HepG2 (cell line): Measurements from ENCODE around the gene HSD17B8. TPM values are rescaled to one million over a fixed set of nuclear protein-coding genes. Genes with fewer than 3 reads are reported as not detected.

Experiments used
- HOXA5 ChIP-seq: sonication (generic); formaldehyde crosslinking; IDR thresholded peaks from 2 replicates; pipeline ENCODE4 v1.4.0; 2020; ENCODE audit warnings: missing genetic modification reagents
- IKZF4 ChIP-seq: sonication (generic); formaldehyde crosslinking; IDR thresholded peaks from 2 replicates; pipeline ENCODE4 v1.5.1; 2020; ENCODE audit warnings: borderline replicate concordance, mild to moderate bottlenecking, low read depth, missing genetic modification reagents; ENCODE audit errors: not compliant biosample characterization
- MTA1 ChIP-seq: sonication (generic); formaldehyde crosslinking; IDR thresholded peaks from 2 replicates; pipeline ENCODE4 v1.4.0; 2020; ENCODE audit warnings: missing genetic modification reagents, mild to moderate bottlenecking, borderline replicate concordance
- PCBP1 ChIP-seq: fragments of 200-400 bp; formaldehyde crosslinking; IDR thresholded peaks from 2 replicates; pipeline ENCODE4 v1.6.1; 2017; ENCODE audit warnings: mild to moderate bottlenecking, low read depth, low read length, borderline replicate concordance
- PHB2 ChIP-seq: fragments of 450-650 bp; IDR thresholded peaks from 2 replicates; pipeline ENCODE4 v1.6.1; 2018; ENCODE audit not compliant: partially characterized antibody
- RBFOX2 ChIP-seq: fragments of 200-400 bp; formaldehyde crosslinking; IDR thresholded peaks from 2 replicates; pipeline ENCODE4 v1.6.1; 2017; ENCODE audit warnings: low read depth, mild to moderate bottlenecking, low read length
- SRF ChIP-seq: IDR thresholded peaks from 2 replicates; pipeline ENCODE4 v1.6.1; 2011; ENCODE audit warnings: mild to moderate bottlenecking, low read depth, low read length, moderate library complexity
- SYNCRIP ChIP-seq: fragments of 200-400 bp; formaldehyde crosslinking; IDR thresholded peaks from 2 replicates; pipeline ENCODE4 v1.6.1; 2018; ENCODE audit warnings: mild to moderate bottlenecking, low read depth, low read length; ENCODE audit not compliant: insufficient read depth
- U2AF2 ChIP-seq: fragments of 200-400 bp; formaldehyde crosslinking; IDR thresholded peaks from 2 replicates; pipeline ENCODE4 v1.6.1; 2017; ENCODE audit warnings: low read depth, mild to moderate bottlenecking, low read length
- ZBTB7A ChIP-seq: sonication (generic); formaldehyde crosslinking; IDR thresholded peaks from 2 replicates; pipeline ENCODE4 v1.8.0; 2022; ENCODE audit warnings: mild to moderate bottlenecking, missing genetic modification reagents
- ZC3H4 ChIP-seq: sonication (generic); formaldehyde crosslinking; IDR thresholded peaks from 2 replicates; pipeline ENCODE4 v1.4.0; 2020; ENCODE audit warnings: missing genetic modification reagents, borderline replicate concordance
- ZFP37 ChIP-seq: sonication (generic); formaldehyde crosslinking; IDR thresholded peaks from 2 replicates; pipeline ENCODE4 v1.4.0; 2020; ENCODE audit warnings: missing genetic modification reagents, borderline replicate concordance
- ZFP82 ChIP-seq: sonication (generic); formaldehyde crosslinking; IDR thresholded peaks from 2 replicates; pipeline ENCODE4 v1.5.1; 2020; ENCODE audit warnings: mild to moderate bottlenecking, missing genetic modification reagents, borderline replicate concordance
- ZNF230 ChIP-seq: sonication (generic); formaldehyde crosslinking; IDR thresholded peaks from 2 replicates; pipeline ENCODE4 v1.4.0; 2020; ENCODE audit warnings: mild to moderate bottlenecking, missing genetic modification reagents
- ZNF253 ChIP-seq: sonication (generic); formaldehyde crosslinking; IDR thresholded peaks from 2 replicates; pipeline ENCODE4 v1.8.0; 2022; ENCODE audit warnings: mild to moderate bottlenecking, missing genetic modification reagents, borderline replicate concordance
- ZNF335 ChIP-seq: sonication (generic); formaldehyde crosslinking; IDR thresholded peaks from 2 replicates; pipeline ENCODE4 v1.4.0; 2020; ENCODE audit warnings: missing genetic modification reagents
- ZNF629 ChIP-seq: sonication (generic); formaldehyde crosslinking; conservative IDR thresholded peaks from 2 replicates; pipeline ENCODE4 v1.5.0; 2020; ENCODE audit warnings: missing genetic modification reagents
- ZNF672 ChIP-seq: sonication (generic); formaldehyde crosslinking; IDR thresholded peaks from 2 replicates; pipeline ENCODE4 v1.8.1; 2022; ENCODE audit warnings: missing genetic modification reagents
- ZNF768 ChIP-seq: sonication (generic); formaldehyde crosslinking; IDR thresholded peaks from 2 replicates; pipeline ENCODE4 v1.4.0; 2020; ENCODE audit warnings: missing genetic modification reagents
- polyA plus RNA-seq, 8 experiments: library from polyadenylated mRNA; depleted of rRNA in 3 of 8; stranded (reverse) in 7 of 8; unstranded in 1 of 8; fragments of >200 nt; fragmentation: Illumina TruSeq in 4 of 8; extraction: Trizol in 4 of 8; gene quantifications; 2 replicates each; pipeline versions ENCODE4 v1.2.1 to v1.2.3, GENCODE V29; 2011 to 2016; ENCODE audit warnings: low read depth in 4 of 8, missing spikeins in 1 of 8, mixed read lengths in 1 of 8; ENCODE audit not compliant: insufficient read depth in 1 of 8
- total RNA-seq, 5 experiments: library from RNA; depleted of rRNA; stranded (reverse); fragments of >200 nt; fragmentation: Illumina TruSeq; extraction: Trizol; gene quantifications; 2 replicates each; pipeline ENCODE4 v1.2.3, GENCODE V29; 2016; ENCODE audit warnings: low read depth in 1 of 5
- TF ChIP-seq, protein P1 (sequence below), 2 experiments: sonication (generic) in 1 of 2; formaldehyde crosslinking in 1 of 2; IDR thresholded peaks; 2 replicates each; pipeline versions ENCODE4 v1.4.0 to v1.6.1; 2016 to 2020; ENCODE audit warnings: borderline replicate concordance in 1 of 2, low read depth in 1 of 2, mild to moderate bottlenecking in 1 of 2, missing genetic modification reagents in 1 of 2
- TF ChIP-seq, protein P2 (sequence below): sonication (generic); formaldehyde crosslinking; IDR thresholded peaks from 2 replicates; pipeline ENCODE4 v1.4.0; 2020; ENCODE audit warnings: missing genetic modification reagents, mild to moderate bottlenecking, borderline replicate concordance
- TF ChIP-seq, protein P3 (sequence below): IDR thresholded peaks from 2 replicates; pipeline ENCODE4 v1.6.1; 2016; ENCODE audit warnings: mild to moderate bottlenecking, missing biosample characterization, missing genetic modification reagents
- TF ChIP-seq, protein P4 (sequence below): sonication (generic); formaldehyde crosslinking; IDR thresholded peaks from 2 replicates; pipeline ENCODE4 v1.4.0; 2020; ENCODE audit warnings: mild to moderate bottlenecking, missing genetic modification reagents

The HSD17B8 gene
- total and polyA plus RNA-seq, 2 of the 13 experiments (the other 11 are each of a cell fraction or from before 2014, with no cell fraction given) = 12.6 to 20.1 TPM

DNA sequence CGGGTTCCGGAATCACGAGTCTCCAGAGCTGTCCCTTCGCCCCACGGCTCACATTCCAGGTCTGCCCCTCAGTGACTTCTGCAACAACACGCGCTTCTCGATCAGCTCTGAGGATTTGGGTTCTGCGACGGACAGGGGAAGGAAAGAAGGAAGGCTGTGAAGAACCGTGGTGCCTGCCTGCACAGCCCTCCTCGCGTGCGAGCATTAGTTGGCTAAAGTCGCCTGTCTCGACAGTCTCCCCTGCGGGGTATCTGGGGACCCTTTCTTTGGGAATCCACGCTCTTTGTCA, 44.1 kb downstream of the HSD17B8 start (continued):
- 0 out of 2 replicates have a peak, but pooled peaks have one; percentile 51 for TF ChIP-seq ZFP37
- TF ChIP-seq, protein P1, sequence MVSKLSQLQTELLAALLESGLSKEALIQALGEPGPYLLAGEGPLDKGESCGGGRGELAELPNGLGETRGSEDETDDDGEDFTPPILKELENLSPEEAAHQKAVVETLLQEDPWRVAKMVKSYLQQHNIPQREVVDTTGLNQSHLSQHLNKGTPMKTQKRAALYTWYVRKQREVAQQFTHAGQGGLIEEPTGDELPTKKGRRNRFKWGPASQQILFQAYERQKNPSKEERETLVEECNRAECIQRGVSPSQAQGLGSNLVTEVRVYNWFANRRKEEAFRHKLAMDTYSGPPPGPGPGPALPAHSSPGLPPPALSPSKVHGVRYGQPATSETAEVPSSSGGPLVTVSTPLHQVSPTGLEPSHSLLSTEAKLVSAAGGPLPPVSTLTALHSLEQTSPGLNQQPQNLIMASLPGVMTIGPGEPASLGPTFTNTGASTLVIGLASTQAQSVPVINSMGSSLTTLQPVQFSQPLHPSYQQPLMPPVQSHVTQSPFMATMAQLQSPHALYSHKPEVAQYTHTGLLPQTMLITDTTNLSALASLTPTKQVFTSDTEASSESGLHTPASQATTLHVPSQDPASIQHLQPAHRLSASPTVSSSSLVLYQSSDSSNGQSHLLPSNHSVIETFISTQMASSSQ (IDR thresholded peaks at IDR 0.05; ENCODE audit: low read depth) = no peak
- TF ChIP-seq, protein P1 (CRISPR knock-in tag; IDR thresholded peaks at IDR 0.05; ENCODE audit: borderline replicate concordance) = 0 out of 2 replicates have a peak, but pooled peaks have one; percentile 60
- no peak for TF ChIP-seq IKZF4
- TF ChIP-seq SRF = no peak
- 0 out of 2 replicates have a peak, but pooled peaks have one; percentile 25 for TF ChIP-seq U2AF2
- TF ChIP-seq, protein P2, sequence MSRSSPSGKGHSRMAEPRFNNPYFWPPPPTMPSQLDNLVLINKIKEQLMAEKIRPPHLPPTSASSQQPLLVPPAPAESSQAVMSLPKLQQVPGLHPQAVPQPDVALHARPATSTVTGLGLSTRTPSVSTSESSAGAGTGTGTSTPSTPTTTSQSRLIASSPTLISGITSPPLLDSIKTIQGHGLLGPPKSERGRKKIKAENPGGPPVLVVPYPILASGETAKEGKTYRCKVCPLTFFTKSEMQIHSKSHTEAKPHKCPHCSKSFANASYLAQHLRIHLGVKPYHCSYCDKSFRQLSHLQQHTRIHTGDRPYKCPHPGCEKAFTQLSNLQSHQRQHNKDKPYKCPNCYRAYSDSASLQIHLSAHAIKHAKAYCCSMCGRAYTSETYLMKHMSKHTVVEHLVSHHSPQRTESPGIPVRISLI = peak; percentile 43; the same call in 1 of the 2 replicates
- TF ChIP-seq ZBTB7A = 0 out of 2 replicates have a peak, but pooled peaks have one; percentile 2
- TF ChIP-seq ZNF230 (CRISPR knock-in tag) = no peak
- no peak for TF ChIP-seq ZNF768
- TF ChIP-seq ZNF335 (CRISPR knock-in tag) = 0 out of 2 replicates have a peak, but pooled peaks have one; percentile 7
- no peak for TF ChIP-seq ZNF672
- 0 out of 2 replicates have a peak, but pooled peaks have one; percentile 16 for TF ChIP-seq HOXA5 (CRISPR knock-in tag)
- TF ChIP-seq PCBP1 = no peak
- TF ChIP-seq, protein P3, sequence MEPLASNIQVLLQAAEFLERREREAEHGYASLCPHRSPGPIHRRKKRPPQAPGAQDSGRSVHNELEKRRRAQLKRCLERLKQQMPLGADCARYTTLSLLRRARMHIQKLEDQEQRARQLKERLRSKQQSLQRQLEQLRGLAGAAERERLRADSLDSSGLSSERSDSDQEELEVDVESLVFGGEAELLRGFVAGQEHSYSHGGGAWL (CRISPR knock-in tag) = no peak; the same call in none of the 2 replicates
- no peak for TF ChIP-seq ZNF629
- TF ChIP-seq ZFP82 (CRISPR knock-in tag) = peak; percentile 58; the same call in 1 of the 2 replicates
- TF ChIP-seq RBFOX2 = no peak
- TF ChIP-seq ZNF253 = 0 out of 2 replicates have a peak, but pooled peaks have one; percentile 84
- TF ChIP-seq ZC3H4 = peak; percentile 54; the same call in 1 of the 2 replicates
- TF ChIP-seq MTA1 = peak; percentile 73; the same call in 1 of the 2 replicates
- no peak for TF ChIP-seq SYNCRIP
- no peak for TF ChIP-seq PHB2
- TF ChIP-seq, protein P4, sequence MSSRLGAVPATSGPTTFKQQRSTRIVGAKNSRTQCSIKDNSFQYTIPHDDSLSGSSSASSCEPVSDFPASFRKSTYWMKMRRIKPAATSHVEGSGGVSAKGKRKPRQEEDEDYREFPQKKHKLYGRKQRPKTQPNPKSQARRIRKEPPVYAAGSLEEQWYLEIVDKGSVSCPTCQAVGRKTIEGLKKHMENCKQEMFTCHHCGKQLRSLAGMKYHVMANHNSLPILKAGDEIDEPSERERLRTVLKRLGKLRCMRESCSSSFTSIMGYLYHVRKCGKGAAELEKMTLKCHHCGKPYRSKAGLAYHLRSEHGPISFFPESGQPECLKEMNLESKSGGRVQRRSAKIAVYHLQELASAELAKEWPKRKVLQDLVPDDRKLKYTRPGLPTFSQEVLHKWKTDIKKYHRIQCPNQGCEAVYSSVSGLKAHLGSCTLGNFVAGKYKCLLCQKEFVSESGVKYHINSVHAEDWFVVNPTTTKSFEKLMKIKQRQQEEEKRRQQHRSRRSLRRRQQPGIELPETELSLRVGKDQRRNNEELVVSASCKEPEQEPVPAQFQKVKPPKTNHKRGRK = 0 out of 2 replicates have a peak, but pooled peaks have one; percentile 35
